Liver (tissue), 3 donors: Measurements from ENCODE around the gene DTWD2.

Experiments used
- HNF4G ChIP-seq: IDR thresholded peaks from 2 replicates; pipeline ENCODE4 v1.6.1; 2016; ENCODE audit warnings: antibody characterized with exemption
- TF ChIP-seq, protein P1 (sequence below): fragments of 150-350 bp; IDR thresholded peaks from 2 replicates; pipeline ENCODE4 v1.5.1; 2017; ENCODE audit warnings: improper control_type of control experiment, low read depth, low read length; ENCODE audit not compliant: missing input control
- TF ChIP-seq, protein P2 (sequence below): IDR thresholded peaks from 2 replicates; pipeline ENCODE4 v1.6.1; 2016; ENCODE audit warnings: antibody characterized with exemption, mild to moderate bottlenecking
- donor health status: healthy.
- donor health status: healthy.

DNA sequence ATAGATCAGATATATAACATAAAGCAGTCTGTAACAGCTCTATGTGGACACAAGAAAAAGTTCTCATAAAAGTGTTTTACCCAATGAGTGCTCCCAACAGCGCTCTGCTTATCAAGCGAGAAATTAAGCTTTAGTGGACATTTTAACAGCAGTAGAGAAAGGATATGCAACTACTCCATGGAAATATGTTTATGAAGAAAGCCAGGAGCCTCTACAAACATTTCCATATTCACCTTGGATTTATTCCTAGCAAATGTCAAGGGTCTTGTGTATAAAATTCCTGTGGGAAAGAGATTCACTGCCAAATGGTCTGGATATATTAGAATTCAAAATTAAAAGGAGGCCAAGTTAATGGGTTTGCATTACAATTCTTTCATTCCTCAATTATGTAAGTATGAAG is 66.5 kb downstream of the DTWD2 start:
- TF ChIP-seq, protein P1, sequence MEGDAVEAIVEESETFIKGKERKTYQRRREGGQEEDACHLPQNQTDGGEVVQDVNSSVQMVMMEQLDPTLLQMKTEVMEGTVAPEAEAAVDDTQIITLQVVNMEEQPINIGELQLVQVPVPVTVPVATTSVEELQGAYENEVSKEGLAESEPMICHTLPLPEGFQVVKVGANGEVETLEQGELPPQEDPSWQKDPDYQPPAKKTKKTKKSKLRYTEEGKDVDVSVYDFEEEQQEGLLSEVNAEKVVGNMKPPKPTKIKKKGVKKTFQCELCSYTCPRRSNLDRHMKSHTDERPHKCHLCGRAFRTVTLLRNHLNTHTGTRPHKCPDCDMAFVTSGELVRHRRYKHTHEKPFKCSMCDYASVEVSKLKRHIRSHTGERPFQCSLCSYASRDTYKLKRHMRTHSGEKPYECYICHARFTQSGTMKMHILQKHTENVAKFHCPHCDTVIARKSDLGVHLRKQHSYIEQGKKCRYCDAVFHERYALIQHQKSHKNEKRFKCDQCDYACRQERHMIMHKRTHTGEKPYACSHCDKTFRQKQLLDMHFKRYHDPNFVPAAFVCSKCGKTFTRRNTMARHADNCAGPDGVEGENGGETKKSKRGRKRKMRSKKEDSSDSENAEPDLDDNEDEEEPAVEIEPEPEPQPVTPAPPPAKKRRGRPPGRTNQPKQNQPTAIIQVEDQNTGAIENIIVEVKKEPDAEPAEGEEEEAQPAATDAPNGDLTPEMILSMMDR: no peak
- TF ChIP-seq, protein P2, sequence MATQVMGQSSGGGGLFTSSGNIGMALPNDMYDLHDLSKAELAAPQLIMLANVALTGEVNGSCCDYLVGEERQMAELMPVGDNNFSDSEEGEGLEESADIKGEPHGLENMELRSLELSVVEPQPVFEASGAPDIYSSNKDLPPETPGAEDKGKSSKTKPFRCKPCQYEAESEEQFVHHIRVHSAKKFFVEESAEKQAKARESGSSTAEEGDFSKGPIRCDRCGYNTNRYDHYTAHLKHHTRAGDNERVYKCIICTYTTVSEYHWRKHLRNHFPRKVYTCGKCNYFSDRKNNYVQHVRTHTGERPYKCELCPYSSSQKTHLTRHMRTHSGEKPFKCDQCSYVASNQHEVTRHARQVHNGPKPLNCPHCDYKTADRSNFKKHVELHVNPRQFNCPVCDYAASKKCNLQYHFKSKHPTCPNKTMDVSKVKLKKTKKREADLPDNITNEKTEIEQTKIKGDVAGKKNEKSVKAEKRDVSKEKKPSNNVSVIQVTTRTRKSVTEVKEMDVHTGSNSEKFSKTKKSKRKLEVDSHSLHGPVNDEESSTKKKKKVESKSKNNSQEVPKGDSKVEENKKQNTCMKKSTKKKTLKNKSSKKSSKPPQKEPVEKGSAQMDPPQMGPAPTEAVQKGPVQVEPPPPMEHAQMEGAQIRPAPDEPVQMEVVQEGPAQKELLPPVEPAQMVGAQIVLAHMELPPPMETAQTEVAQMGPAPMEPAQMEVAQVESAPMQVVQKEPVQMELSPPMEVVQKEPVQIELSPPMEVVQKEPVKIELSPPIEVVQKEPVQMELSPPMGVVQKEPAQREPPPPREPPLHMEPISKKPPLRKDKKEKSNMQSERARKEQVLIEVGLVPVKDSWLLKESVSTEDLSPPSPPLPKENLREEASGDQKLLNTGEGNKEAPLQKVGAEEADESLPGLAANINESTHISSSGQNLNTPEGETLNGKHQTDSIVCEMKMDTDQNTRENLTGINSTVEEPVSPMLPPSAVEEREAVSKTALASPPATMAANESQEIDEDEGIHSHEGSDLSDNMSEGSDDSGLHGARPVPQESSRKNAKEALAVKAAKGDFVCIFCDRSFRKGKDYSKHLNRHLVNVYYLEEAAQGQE: no peak
- TF ChIP-seq HNF4G: no peak
